HG02884 (cell line): ENCODE results near the gene HHIPL1.
"Not testable (repeated sequence)": the region's sequence is repeated elsewhere in the genome, so short reads cannot be mapped to it uniquely, and the experiment has no call there.

Experiments
- ATAC-seq: cut with Tn5 transposase; IDR thresholded peaks from one replicate; pipeline ENCODE4 v1.9.1; 2021; ENCODE audit warnings: mild to moderate bottlenecking, moderate library complexity; ENCODE audit not compliant: unreplicated experiment

The HHIPL1 gene

GRCh38 chr14:99658218-99658845, 13.4 kb downstream of the HHIPL1 start:
- no peak for ATAC-seq

- ATAC-seq, result no peak
Measured at GRCh38 chr14:99659333-99659741, 14.4 kb downstream of the HHIPL1 start.

- ATAC-seq, result no peak
Measured at GRCh38 chr14:99660006-99660566, 15.2 kb downstream of the HHIPL1 start.

DNA sequence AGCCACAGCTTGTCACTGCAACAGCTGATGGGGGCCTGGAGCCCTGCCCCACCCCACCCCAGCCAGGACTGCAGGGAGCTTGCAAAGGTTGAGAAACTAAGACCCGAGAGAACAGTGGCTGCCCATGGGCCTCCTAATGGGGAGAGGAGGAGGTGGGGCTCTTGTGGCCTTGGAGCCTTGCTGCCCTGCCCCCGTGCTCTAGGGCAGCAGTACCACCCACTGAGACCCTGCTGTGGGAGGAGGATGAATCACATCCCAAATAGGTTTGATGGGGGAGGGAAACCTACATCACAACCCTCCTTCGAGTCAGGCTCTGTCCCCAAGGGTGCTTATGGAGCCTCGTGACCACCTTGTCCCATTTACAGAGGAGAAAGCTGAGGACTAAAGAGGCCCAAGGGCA, 15.9 kb downstream of the HHIPL1 start:
- ATAC-seq, result no peak

- not testable (repeated sequence) for ATAC-seq
Measured at GRCh38 chr14:99661206-99661605, 16.3 kb downstream of the HHIPL1 start.

DNA sequence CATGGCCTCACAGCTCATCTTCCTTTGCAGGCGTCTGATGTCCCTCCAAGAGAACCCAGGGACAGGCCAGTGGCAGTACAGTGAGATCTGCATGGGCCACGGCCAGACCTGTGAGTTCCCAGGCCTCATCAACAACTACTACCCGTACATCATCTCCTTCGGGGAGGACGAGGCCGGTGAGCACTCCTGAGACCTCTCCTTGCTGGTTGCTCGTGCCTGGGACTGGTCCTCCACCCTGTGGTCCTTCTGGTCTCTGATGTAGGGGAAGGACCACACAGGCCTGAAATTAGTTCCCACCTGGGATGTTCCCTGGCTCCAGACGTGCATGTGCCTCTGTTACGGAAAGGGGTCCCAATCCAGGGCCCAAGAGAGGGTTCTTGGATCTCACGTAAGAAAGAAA, 17.9 kb downstream of the HHIPL1 start:
- no peak for ATAC-seq

- no peak for ATAC-seq
Measured at GRCh38 chr14:99663386-99664057, 18.6 kb downstream of the HHIPL1 start.

GRCh38 chr14:99664058-99664936, 19.4 kb downstream of the HHIPL1 start:
- no peak for ATAC-seq

DNA sequence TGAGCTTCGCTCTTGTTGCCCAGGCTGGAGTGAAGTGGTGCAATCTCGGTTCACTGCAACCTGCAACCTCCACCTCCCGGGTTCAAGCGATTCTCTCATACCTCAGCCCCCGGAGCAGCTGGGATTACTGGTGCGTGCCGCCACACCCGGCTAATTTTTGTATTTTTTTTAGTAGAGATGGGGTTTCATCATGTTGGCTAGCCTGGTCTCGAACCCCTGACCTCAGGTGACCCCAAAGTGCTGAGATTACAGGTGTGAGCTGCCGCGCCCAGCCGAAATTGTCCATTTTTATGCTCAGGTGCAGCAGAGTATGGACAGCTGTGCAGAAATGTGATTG, 20.0 kb downstream of the HHIPL1 start:
- no peak for ATAC-seq

DNA sequence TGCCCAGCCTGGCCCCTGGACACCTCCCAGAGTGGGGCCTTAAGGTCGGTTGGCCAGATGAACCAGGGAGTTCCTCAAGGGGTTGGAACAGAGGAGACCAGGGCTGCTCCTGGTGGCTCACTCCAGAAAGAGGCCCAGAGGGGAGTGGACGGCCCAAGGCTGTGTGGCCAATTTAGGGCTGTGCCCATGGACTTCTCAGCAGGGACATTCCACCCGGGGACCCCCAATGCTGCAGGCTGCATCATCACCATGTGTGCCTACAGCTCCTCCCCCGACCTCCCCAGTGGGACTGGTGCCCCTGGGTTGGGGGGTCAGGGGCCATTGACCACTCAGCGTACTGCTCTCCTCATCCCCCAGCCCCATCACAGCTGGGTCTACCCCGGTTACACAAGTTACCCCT, 21.6 kb downstream of the HHIPL1 start:
- no peak for ATAC-seq

DNA sequence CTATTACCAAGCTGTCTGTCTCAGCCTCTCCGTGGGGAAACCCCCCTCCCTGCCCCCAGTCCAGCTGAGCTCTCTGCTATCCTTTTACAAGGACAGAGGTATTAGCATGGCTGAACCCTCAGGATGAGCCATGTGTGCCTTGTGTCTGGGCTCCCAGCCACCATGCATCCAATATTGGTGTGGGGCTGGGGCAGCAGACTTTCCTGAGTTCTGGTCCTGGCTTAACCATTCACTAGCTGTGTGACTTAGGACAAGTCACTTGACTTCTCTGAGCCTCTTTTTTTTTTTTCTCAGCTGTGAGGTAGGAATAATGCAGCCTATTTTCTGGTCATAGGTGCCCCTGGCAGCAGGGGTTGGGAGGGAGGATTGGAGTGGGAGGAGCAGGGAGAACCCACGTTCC, 22.1 kb downstream of the HHIPL1 start:
- no peak for ATAC-seq

DNA sequence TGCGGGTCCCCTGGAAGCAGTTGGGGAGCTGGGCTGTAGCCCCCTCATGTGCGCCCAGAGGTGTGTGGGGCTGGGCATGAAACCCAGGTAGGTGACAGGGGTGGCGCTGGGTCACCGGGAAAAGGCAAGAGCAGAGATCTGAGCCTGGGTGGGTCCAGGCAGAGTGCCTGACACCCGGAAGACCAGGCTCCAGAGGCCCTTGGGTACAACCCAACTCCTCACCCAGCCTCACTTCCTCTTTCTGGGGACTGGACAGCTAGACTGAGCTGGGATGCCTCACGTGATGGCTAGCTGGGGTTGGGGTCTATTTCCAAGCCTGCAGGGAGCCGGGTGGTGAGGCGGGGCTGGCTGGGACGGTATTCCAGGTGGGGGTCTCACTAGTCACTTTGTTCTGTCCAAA, 22.9 kb downstream of the HHIPL1 start:
- ATAC-seq, result no peak

DNA sequence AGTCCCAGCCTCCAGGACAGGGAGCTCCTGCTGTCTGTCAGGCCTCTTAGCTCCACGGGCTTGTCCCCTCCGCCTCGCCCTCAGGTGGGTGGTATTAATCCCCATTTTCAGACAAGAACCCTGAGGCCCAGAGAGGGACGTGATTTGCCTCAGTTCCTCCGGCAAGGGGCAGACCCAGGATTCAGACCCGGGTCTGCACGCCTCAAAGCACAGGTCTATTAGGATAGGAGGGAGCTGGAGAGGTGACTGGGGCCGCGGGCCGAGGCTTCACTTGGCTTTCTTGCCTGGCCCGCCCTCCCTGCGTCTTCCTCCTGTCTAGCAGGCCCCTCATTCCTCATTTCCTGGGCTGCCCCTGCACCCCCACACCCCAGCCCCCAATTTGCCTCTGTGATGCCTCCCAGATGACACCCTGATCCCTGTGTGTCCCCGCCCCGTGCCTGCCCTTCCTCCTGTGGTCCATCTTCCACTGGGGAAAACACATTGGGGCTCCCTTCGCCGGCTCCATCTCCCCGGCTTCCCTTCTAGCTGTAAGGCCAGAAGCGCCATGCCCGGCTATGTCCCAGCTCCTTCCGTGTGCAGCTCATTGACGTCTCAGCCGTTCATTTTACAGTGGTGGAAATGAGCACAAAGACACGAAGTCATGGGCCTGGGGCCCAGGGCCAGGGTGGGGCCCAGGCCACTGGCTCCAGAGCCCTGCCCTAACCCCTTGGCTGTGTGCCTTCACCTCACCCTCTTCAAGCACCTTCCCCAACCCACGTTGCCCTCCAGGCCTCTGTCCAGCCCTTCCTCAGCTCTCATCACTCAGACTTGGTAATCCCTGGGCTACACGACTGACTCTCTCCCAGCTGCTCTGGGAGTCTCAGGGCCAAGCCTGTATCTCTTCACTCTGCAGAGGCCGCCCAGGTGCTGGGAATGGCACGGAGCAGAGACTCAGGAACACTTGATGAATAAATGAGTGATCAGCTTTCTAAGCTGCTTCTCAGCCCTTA, 23.7 kb downstream of the HHIPL1 start:
- ATAC-seq, result no peak

DNA sequence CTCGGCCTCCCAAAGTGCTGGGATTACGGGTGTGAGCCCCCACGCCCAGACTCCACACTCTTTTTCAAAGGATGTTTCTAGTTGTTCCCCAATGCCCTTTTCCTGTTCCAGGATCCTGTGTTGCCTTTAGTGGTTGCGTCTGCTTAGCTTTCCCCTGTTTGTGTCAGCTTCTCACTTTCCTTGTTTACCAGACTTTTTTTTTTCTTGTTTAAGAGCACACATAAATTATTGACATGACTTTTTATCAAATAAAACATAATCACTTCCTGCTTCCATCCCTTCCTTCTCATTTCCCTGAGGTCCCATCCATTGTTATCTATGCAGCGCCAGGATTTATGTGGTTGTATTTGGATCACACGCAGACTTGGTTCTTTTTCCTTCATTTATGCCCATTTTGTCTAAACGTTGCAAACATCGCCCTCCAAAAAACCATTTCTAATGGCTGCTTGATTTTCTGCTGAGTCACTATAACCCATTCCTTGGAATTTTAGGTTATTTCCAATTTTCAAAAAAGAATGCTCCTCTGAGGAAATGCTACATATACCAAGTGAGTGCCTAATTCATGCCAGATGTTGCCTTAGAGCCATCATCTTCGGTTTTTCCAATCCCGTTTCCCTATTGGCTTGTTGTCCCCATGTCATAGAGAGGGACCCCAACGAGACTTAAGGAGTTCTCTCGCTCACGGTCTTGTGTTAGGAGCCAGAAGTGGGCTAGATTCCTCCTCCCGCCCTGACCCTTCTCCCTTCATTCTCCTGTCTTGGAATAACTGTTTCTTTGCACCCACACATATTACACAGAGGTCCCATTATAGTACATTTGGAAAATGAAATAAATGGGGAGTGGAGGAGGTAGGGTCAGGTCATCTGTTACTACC, 25.7 kb downstream of the HHIPL1 start:
- ATAC-seq, result no peak

GRCh38 chr14:99671235-99672224, 26.6 kb downstream of the HHIPL1 start:
- no peak for ATAC-seq

GRCh38 chr14:99672506-99673304, 27.8 kb downstream of the HHIPL1 start:
- peak; percentile 72 for ATAC-seq

- no peak for ATAC-seq
Measured at GRCh38 chr14:99673305-99674063, 28.6 kb downstream of the HHIPL1 start.
